Esophagus muscularis mucosa (tissue), 3 donors: Measurements from ENCODE around the gene SLCO4C1.

ENCODE experiments used
- CTCF ChIP-seq, 3 experiments: fragments of 200-600 bp in 2 of 3; fragments of 450-650 bp in 1 of 3; sonication (generic) in 2 of 3; IDR thresholded peaks; one replicate each; pipeline ENCODE4 v1.5.1; 2017 to 2019; ENCODE audit warnings: antibody characterized with exemption in 3 of 3, mild to moderate bottlenecking in 2 of 3, moderate library complexity in 1 of 3
- POLR2A ChIP-seq: fragments of 450-650 bp; IDR thresholded peaks from one replicate; pipeline ENCODE4 v1.6.1; 2017; ENCODE audit warnings: antibody characterized with exemption, moderate library complexity, mild to moderate bottlenecking, low read depth

GRCh38 chr5:102290004-102290403, 6.1 kb downstream of the SLCO4C1 start:
- TF ChIP-seq CTCF (IDR thresholded peaks at IDR 0.05), result no peak
- no peak for TF ChIP-seq POLR2A
